GM10266 (cell line): ENCODE results near the gene HDAC3.

Experiments
- DNase-seq: peaks from one replicate; pipeline ENCODE4 v3.0.0; 2012; ENCODE audit errors: extremely low spot score
- CTCF ChIP-seq: IDR thresholded peaks from 2 replicates; pipeline ENCODE4 v1.5.1; 2012; ENCODE audit warnings: mild to moderate bottlenecking, low read depth; ENCODE audit not compliant: control insufficient read depth, insufficient read depth; ENCODE audit errors: missing control alignments

The HDAC3 gene

GRCh38 chr5:141633871-141634561 lies 2.6 kb downstream of the HDAC3 start:
- DNase-seq, result peak; percentile 76
- no peak for TF ChIP-seq CTCF

- no peak for DNase-seq
- TF ChIP-seq CTCF, result no peak
These were observed 4.0 kb downstream of the HDAC3 start for GRCh38 chr5:141632650-141633049.

GRCh38 chr5:141630570-141631140 lies 6.0 kb downstream of the HDAC3 start:
- TF ChIP-seq CTCF, result no peak
- DNase-seq, result no peak

GRCh38 chr5:141628175-141628788 lies 8.4 kb downstream of the HDAC3 start:
- DNase-seq, result no peak
- TF ChIP-seq CTCF, result no peak

GRCh38 chr5:141623611-141624010 lies 13.0 kb downstream of the HDAC3 start:
- no peak for TF ChIP-seq CTCF

GRCh38 chr5:141623186-141623585 lies 13.5 kb downstream of the HDAC3 start:
- DNase-seq, result peak; percentile 60
- no peak for TF ChIP-seq CTCF

More at GRCh38 chr5:141623611-141624010, 13.0 kb downstream of the HDAC3 start:
- DNase-seq, result no peak
